HG03460 (cell line): Measurements from ENCODE around the gene VSTM2L.
"Not testable (repeated sequence)": the region's sequence is repeated elsewhere in the genome, so short reads cannot be mapped to it uniquely, and the experiment has no call there.

Experiments used
- ATAC-seq: cut with Tn5 transposase; IDR thresholded peaks from one replicate; pipeline ENCODE4 v1.9.1; 2021; ENCODE audit not compliant: unreplicated experiment

VSTM2L gene

GRCh38 chr20:37958856-37959520, 56.1 kb downstream of the VSTM2L start:
- no peak for ATAC-seq

DNA sequence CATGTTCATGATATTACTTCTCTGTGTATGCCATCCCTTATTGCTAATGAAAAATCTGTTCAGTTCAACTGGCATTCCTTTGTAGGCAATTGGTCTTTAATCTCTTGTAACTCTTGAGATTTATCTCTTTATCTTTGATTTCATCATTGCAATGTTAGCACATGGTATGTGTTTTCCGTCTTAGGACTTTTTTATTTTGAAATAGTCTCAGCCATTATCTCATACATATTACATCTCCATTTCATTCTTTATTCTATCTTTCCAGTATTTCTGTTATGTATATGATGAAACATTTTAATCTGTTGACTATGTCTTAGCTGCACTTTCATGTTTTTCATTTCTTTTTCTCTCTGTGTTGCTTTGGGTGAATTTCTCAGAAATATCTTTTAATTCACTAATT, 58.1 kb downstream of the VSTM2L start:
- no peak for ATAC-seq

- not testable (repeated sequence) for ATAC-seq
Measured at GRCh38 chr20:37963483-37963882, 60.6 kb downstream of the VSTM2L start.

GRCh38 chr20:37968841-37969401, 66.0 kb downstream of the VSTM2L start:
- no peak for ATAC-seq

DNA sequence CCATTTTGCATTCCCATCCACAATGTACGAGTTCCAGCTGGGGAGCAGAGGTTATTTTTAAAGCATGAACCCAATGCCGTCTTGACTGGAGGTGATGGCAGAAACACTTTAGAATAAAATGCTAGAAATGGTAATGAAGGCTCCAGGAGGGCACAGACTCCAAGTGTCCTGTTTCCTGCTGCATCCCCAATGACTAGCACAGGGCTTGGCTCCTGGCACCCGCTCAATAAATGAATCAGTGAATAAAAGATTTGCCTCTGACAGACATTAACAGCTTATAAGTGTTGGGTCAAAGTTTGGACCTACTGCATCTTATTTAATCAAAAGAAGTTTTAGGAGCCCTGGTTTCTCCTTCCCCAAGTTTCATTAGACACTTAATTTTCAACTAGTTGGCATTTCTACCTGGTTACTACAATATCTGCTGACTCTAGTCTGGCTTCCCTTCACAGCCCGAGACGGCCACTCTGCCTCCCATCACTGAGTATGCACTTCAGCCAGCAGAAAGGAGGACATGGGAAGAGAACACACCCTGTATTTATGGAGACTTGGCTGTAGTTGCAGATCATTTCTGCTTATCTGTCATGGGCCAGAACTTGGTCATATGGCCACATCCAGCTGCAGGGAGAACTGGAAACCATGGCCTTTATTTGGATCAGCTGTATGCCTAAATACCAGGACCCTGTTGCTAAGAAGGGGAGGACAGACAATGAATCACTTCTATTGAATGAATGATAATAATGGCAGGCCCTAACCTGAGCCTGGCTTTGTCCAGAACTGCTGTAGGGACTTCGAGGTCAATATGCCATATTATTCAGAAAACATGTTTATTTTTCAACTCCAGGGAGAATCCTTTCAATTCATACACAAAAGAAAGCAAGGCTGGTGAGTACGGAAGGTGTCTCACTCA, 67.3 kb downstream of the VSTM2L start:
- ATAC-seq = no peak

DNA sequence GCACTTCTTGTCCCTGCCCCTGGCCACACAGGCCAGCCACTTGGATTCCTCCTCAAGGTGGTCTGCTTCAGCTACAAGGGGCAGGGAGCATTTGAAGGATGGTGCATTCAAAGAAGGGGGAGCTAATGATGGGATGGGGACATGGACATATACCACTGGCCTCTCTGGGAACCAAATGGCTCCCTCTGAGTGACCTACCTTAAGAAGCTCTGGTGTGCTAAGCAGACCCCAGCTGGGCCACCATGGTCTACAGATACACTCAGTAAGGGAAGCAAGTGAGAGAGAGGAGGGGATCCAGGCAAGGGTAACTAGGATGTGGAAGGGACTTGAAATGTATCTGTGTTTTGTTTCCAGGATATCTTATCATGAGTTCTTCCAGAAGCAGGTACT, 67.9 kb downstream of the VSTM2L start:
- ATAC-seq = no peak

DNA sequence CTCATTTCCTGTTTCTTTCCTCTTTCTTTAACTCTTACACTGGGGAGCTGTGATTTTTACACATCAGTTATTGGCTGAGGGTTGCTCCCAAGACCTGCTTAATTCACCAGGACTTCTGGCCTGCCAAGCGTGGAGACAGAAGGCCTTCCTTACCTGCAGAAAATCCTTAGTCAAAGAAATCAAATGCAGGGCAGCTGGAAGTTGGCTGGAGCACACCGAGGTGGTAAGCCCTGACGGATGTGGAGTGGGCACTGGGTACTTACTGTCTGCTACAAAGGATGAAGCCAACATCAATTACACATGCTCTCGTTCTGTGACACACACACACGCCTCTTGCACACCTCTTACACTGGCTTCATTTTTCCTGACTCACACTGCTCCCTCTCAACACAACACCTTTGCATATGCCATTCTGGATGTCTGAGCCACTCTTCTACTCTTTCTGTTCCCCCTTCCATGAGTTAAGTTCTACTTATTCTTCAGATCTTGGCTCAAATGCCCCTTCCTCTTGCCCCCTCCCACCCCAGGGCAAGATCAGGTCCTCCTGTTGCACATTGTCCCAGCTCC, 68.7 kb downstream of the VSTM2L start:
- no peak for ATAC-seq

- ATAC-seq = no peak
Measured at GRCh38 chr20:37972256-37973058, 69.5 kb downstream of the VSTM2L start.

- no peak for ATAC-seq
Measured at GRCh38 chr20:37973059-37973910, 70.4 kb downstream of the VSTM2L start.

- ATAC-seq = no peak
Measured at GRCh38 chr20:37976887-37977286, 74.0 kb downstream of the VSTM2L start.

DNA sequence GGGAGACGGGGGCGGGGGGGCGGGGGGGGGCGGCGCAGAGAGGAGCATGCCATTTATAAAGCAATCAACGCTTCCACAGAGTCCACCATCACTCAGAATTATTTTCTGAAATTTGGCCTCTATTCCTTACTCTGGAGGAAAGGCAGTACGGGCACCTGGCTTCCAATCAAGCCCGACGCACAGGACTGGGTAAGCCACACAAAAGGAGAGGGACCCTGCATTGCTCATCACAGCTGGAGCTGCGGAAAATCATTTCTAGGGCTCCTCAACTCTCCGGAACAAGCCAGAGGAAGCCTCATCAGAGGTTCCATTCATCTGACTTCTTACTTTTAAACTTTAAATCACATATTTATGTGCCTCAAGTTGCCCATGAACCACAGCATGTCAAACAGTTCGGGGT, 74.4 kb downstream of the VSTM2L start:
- no peak for ATAC-seq

- no peak for ATAC-seq
Measured at GRCh38 chr20:37977786-37978185, 74.9 kb downstream of the VSTM2L start.

DNA sequence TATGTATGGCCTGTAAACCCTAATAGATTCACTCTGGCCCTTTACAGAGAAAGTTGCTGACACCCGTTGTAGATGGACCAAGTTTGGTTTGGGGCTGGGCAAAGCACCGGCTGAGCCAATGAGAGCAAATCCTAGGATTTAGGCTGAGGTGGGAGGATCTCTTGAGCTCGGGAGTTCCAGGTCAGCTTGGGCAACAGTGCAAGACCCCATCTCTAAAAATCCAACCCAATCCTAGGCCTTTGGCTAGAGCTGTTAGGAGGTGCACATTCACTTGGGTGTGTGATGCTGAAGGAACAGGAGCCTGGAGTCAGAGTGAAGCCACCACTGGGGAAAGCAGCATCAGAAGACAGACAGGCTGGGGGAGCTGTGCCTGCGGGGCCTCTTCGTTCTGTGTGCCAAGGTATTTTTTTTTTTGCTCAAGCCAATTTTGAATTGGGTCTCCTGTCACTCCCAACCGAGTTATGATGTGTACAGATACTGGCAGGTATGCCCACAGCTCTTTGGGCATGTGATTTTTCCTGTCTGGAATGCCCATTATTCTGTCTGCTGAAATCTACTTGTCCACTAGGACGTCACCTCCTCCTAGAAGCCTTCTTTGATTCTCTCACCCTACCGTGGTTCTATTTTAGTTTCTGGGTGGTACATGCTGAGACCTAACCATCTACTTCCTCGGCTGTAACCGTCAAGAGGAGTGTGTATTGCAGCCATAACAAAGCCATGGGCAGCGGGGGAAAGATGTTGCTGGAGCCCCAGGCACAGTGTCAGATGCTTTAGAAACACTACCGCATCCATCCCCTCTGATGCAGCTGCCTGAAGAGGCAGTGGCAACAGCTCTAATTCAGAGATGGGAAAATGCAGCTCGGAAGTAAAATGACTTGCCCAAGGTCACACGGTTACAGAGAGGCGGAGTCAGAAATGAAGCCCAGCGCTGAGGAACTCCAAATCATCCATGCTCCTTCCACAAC, 76.4 kb downstream of the VSTM2L start:
- ATAC-seq = no peak

DNA sequence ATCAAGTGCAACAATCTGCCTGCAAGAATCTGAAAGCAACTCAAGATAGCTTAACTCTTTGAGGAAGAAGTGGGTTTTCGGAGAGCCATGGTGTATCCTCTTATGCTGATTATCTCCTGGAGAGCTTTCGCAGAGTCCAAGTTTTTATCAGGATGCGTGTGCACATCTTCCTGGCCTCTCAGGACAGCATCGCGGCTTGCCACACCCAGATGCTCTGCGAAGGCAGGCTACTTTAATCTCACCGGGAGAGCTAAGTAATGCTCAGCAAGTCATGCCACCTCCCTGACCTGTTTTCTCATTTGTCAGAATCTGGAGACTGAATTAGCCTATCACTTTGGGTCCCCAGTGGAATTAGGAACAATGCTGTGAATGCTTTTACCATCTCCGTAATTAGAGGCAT, 77.5 kb downstream of the VSTM2L start:
- no peak for ATAC-seq

DNA sequence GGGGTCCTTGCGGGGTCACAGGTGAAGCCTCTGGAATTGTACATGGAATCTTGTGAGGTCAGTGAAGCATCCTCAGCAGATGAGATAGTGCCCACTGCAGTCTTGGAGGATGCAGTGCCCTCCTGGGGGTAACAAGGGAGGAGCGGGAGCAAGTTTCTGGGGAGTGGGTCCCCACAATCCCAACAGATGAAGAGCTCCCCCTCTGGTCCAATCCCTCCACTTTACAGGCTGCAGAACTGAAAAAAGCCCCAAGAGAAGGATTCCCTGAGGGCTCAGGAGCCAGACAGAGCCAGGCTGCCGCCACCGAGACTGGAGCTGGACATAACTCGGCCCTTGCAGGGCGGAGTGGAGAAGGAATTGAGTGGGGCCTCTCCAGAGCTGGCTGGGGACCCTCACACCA, 77.9 kb downstream of the VSTM2L start:
- ATAC-seq = no peak

DNA sequence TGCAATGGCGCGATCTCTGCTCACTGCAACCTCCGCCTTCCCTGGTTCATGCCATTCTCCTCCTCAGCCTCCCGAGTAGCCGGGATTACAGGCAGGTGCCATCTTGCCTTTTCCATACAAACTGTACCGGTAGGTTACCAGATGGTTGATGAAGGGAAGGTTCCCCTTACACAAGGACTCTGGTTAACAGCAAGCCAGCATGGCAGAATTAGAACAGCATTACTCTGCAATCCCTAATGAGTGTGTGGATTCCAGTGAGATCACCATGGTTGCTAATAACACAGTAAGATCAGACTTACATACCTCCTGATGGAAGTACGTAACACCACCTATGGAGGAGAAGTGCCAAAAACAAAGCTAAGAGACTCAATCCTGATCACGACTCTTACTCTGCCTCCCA, 78.6 kb downstream of the VSTM2L start:
- no peak for ATAC-seq

DNA sequence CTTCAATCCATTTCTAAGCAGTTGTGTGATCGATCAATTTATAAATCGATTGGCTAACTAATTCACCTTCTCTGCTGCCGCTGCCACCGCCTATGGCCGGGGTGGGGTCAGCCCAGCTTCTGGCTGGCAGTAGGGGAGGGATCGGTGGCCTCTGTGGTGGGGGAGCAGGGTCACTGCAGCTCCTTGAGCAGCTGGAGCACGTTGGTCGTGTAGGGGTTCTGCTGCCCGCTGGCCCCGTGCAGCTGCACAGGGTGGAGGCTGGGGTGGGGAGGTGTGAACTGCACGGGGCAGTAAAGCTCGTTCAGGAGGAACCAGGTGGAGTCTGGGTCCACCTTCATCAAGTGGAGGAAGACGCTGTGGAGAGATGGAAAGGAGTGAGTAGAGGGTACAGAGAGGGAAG, 80.4 kb downstream of the VSTM2L start:
- ATAC-seq = no peak

GRCh38 chr20:37984018-37984785, 81.3 kb downstream of the VSTM2L start:
- no peak for ATAC-seq
